ENCODE results near the gene TCF19. TPM values are rescaled to one million over a fixed set of nuclear protein-coding genes. Genes with fewer than 3 reads are reported as not detected.
A peak's percentile ranks its signal among the peaks of the same experiment; 100 is the strongest.

Gene TCF19
- total and polyA plus RNA-seq, 10 of the 15 experiments (the other 5 are each of a cell fraction or from before 2014, with no cell fraction given), result 7.7 to 103 (median 53.3) TPM

- no peak for FAIRE-seq
- no peak for DNase-seq (ENCODE audit: low read depth, low spot score)
- Histone ChIP-seq H3K27ac (ENCODE audit: control insufficient read depth, insufficient read depth) (no peak overlapping the region), H3K4me3 (no peak overlapping the region), H3K4me1 (ENCODE audit: control insufficient read depth, insufficient read depth, low read length) (peaks cover 21% of the 10 kb centered on the region), H3K4me2 (ENCODE audit: control insufficient read depth, insufficient read depth) (peak overlapping the region; percentile 19; the same call in 1 of the 2 replicates), H4K20me1 (ENCODE audit: control insufficient read depth, insufficient read depth) (no peaks in the 10 kb centered on the region), H2AFZ (ENCODE audit: control insufficient read depth, low read depth, low read length) (no peak overlapping the region), H3K79me2 (ENCODE audit: control insufficient read depth, insufficient read depth, low read length) (no peaks in the 10 kb centered on the region), H3K9ac (ENCODE audit: control insufficient read depth, insufficient read depth, low read length) (no peak overlapping the region), H3K27me3 (replicated peaks in 1 of 2; ENCODE audit: control insufficient read depth in 2 of 2, insufficient read depth in 2 of 2, low read length in 1 of 2) (no peaks in the 10 kb centered on the region), H3K36me3 (ENCODE audit: control insufficient read depth in 2 of 2, insufficient read depth in 2 of 2, low read length in 1 of 2) (no peaks in the 10 kb centered on the region), H3K9me3 (replicated peaks; ENCODE audit: control insufficient read depth, insufficient read depth, low read length) (no peaks in the 10 kb centered on the region)
- RAD21 ChIA-PET (ENCODE audit: unreplicated experiment), result interaction anchor here (0.8 to 1.4 kb wide), 2 partner anchors 25 to 30 kb away, joined by 3 to 4 read pairs; no protein-coding TSS in a partner anchor
- SMC1A ChIA-PET (ENCODE audit: uncharacterized antibody, unreplicated experiment), result interaction anchor here (0.7 to 5.2 kb wide), 6 partner anchors 22 to 182 kb away, joined by 3 to 52 read pairs (median 4); partner anchors contain the start of genes CCHCR1, PSORS1C2 and TCF19
- ATAC-seq, result peak; percentile 62
- CTCF ChIA-PET, result interaction anchor here (0.6 to 14.6 kb wide), 2 partner anchors 53 to 842 kb away, joined by 3 to 326 read pairs; partner anchors contain the start of gene PSORS1C2
- no TSS peak for BruUV-seq (replicated peaks)
- 2% methylated on average over 4 of the region's 4 CpGs for WGBS (ENCODE audit: insufficient coverage, insufficient replicate concordance, low lambda C conversion rate, missing lambda C conversion rate)
- in situ Hi-C loops (cut with MboI) (loop anchor here (5.0 kb wide), 1 partner anchor 53 kb away; the partner anchor contains the start of gene PSORS1C2), intact Hi-C loops (cut with micrococcal nuclease; ENCODE audit: unreplicated experiment) (no loop called here)
- POLR2A ChIA-PET, result interaction anchor here (0.5 to 1.0 kb wide), 3 partner anchors 17 to 52 kb away, joined by 3 to 5 read pairs (median 3); partner anchors contain the start of gene PSORS1C2
- TF ChIP-seq HDGF (IDR thresholded peaks at IDR 0.05) (no peak), SRF (IDR thresholded peaks at IDR 0.05; ENCODE audit: low read depth in 2 of 2, low read length in 2 of 2) (no peak), NR2C2 (IDR thresholded peaks at IDR 0.05; ENCODE audit: borderline replicate concordance, control insufficient read depth, insufficient read length, low read depth) (no peak), ESRRA (IDR thresholded peaks at IDR 0.05; ENCODE audit: low read length) (no peak), CTCF (IDR thresholded peaks at IDR 0.05 in 2 of 3, conservative IDR thresholded peaks at IDR 0.05 in 1 of 3; ENCODE audit: control insufficient read depth in 2 of 3, extremely low read depth in 1 of 3, insufficient read depth in 1 of 3, low read depth in 3 of 3, low read length in 3 of 3) (no peak), ZNF274 (IDR thresholded peaks at IDR 0.05; ENCODE audit: insufficient read depth, insufficient read length) (no peak), ZBED1 (IDR thresholded peaks at IDR 0.05; ENCODE audit: borderline replicate concordance) (no peak), BRCA1 (IDR thresholded peaks at IDR 0.05; ENCODE audit: low read depth, low read length) (no peak), PAX8 (IDR thresholded peaks at IDR 0.05) (no peak), CBX5 (IDR thresholded peaks at IDR 0.05; ENCODE audit: low read depth) (no peak), ATF2 (IDR thresholded peaks at IDR 0.05; ENCODE audit: low read length) (no peak), ATF7 (IDR thresholded peaks at IDR 0.05; ENCODE audit: low read depth) (0 out of 2 replicates have a peak, but pooled peaks have one; percentile 17), ZNF622 (IDR thresholded peaks at IDR 0.05) (no peak), ELK1 (IDR thresholded peaks at IDR 0.05; ENCODE audit: low read depth, low read length) (no peak), RUNX3 (IDR thresholded peaks at IDR 0.05; ENCODE audit: low read length) (peak; percentile 38), NRF1 (conservative IDR thresholded peaks at IDR 0.05; ENCODE audit: low read depth, low read length) (no peak), ZNF384 (IDR thresholded peaks at IDR 0.05; ENCODE audit: borderline replicate concordance, low read depth, low read length) (no peak), ASH2L (IDR thresholded peaks at IDR 0.05; ENCODE audit: borderline replicate concordance, low read depth) (no peak), ZNF207 (IDR thresholded peaks at IDR 0.05; ENCODE audit: borderline replicate concordance) (no peak), TCF12 (IDR thresholded peaks at IDR 0.05; ENCODE audit: low read depth, low read length) (0 out of 2 replicates have a peak, but pooled peaks have one; percentile 14), POLR2AphosphoS5 (IDR thresholded peaks at IDR 0.05; ENCODE audit: low read length) (no peak), TCF3 (IDR thresholded peaks at IDR 0.05; ENCODE audit: borderline replicate concordance, insufficient read depth, low read depth, low read length) (peak; percentile 77; the same call in 1 of the 2 replicates), KLF5 (IDR thresholded peaks at IDR 0.05; ENCODE audit: partially characterized antibody) (no peak)
Measured at GRCh38 chr6:31190488-31190887, 32.1 kb downstream of the TCF19 start.

Data from GM12878 (cell line).